Activated CD8-positive, alpha-beta memory T cell treated with anti-CD3 and anti-CD28 coated beads for 4 hours (primary cell): ENCODE results near the gene WDFY4.

Experiments used
- DNase-seq, 2 donors: peaks; one replicate each; pipeline ENCODE4 v3.0.0-alpha.2; 2020; ENCODE audit warnings: low read depth in 2 of 2

The WDFY4 gene

GRCh38 chr10:48711830-48712229, 27.2 kb downstream of the WDFY4 start:
- no peak for DNase-seq

- DNase-seq = no peak
These were observed 29.4 kb downstream of the WDFY4 start for GRCh38 chr10:48714088-48714487.

GRCh38 chr10:48716416-48716815, 31.7 kb downstream of the WDFY4 start:
- no peak for DNase-seq

- no peak for DNase-seq
These were observed 35.9 kb downstream of the WDFY4 start for GRCh38 chr10:48720611-48721010.

- DNase-seq = no peak
These were observed 37.8 kb downstream of the WDFY4 start for GRCh38 chr10:48722153-48723145.

- no peak for DNase-seq
These were observed 39.5 kb downstream of the WDFY4 start for GRCh38 chr10:48724127-48724526.

- DNase-seq = no peak
These were observed 41.0 kb downstream of the WDFY4 start for GRCh38 chr10:48725708-48726107.

- DNase-seq = no peak
These were observed 43.2 kb downstream of the WDFY4 start for GRCh38 chr10:48727866-48728265.

- no peak for DNase-seq
These were observed 44.5 kb downstream of the WDFY4 start for GRCh38 chr10:48729222-48729621.

GRCh38 chr10:48729941-48730457, 45.3 kb downstream of the WDFY4 start:
- no peak for DNase-seq

- no peak for DNase-seq
These were observed 46.5 kb downstream of the WDFY4 start for GRCh38 chr10:48731141-48731540.

- DNase-seq = no peak
These were observed 47.0 kb downstream of the WDFY4 start for GRCh38 chr10:48731654-48732053.

GRCh38 chr10:48733329-48733728, 48.7 kb downstream of the WDFY4 start:
- no peak for DNase-seq

- no peak for DNase-seq
These were observed 51.2 kb downstream of the WDFY4 start for GRCh38 chr10:48735836-48736390.

- DNase-seq = no peak
These were observed 51.9 kb downstream of the WDFY4 start for GRCh38 chr10:48736596-48736995.

GRCh38 chr10:48737886-48738285, 53.2 kb downstream of the WDFY4 start:
- no peak for DNase-seq

GRCh38 chr10:48739170-48739569, 54.5 kb downstream of the WDFY4 start:
- DNase-seq = no peak

GRCh38 chr10:48740015-48740707, 55.5 kb downstream of the WDFY4 start:
- DNase-seq = no peak

- no peak for DNase-seq
These were observed 56.3 kb downstream of the WDFY4 start for GRCh38 chr10:48740988-48741387.

GRCh38 chr10:48742891-48743860, 58.5 kb downstream of the WDFY4 start:
- DNase-seq = no peak

GRCh38 chr10:48744587-48744986, 59.9 kb downstream of the WDFY4 start:
- no peak for DNase-seq
